A673 (cell line): ENCODE results near the gene KIF12.

Experiments
- CTCF ChIP-seq: fragments of 300-800, 200-600 bp; sonication (generic); conservative IDR thresholded peaks from 2 replicates; pipeline ENCODE4 v1.5.1; 2017; ENCODE audit warnings: low read depth, mild to moderate bottlenecking, antibody characterized with exemption, low read length, moderate library complexity, mixed read lengths
- EZH2 ChIP-seq: fragments of 200-600 bp; sonication (generic); IDR thresholded peaks from 2 replicates; pipeline ENCODE4 v1.6.1; 2017; ENCODE audit warnings: borderline replicate concordance, low read depth, mild to moderate bottlenecking, mixed read lengths, antibody characterized with exemption, low read length; ENCODE audit not compliant: poor library complexity, severe bottlenecking

GRCh38 chr9:114058688-114059046, 40.4 kb downstream of the KIF12 start:
- TF ChIP-seq CTCF = no peak
- TF ChIP-seq EZH2 = no peak
